GM21619 (cell line): ENCODE results near the gene C14orf132.

Experiments used
- ATAC-seq: cut with Tn5 transposase; IDR thresholded peaks from one replicate; pipeline ENCODE4 v1.9.1; 2021; ENCODE audit not compliant: unreplicated experiment

C14orf132 gene

DNA sequence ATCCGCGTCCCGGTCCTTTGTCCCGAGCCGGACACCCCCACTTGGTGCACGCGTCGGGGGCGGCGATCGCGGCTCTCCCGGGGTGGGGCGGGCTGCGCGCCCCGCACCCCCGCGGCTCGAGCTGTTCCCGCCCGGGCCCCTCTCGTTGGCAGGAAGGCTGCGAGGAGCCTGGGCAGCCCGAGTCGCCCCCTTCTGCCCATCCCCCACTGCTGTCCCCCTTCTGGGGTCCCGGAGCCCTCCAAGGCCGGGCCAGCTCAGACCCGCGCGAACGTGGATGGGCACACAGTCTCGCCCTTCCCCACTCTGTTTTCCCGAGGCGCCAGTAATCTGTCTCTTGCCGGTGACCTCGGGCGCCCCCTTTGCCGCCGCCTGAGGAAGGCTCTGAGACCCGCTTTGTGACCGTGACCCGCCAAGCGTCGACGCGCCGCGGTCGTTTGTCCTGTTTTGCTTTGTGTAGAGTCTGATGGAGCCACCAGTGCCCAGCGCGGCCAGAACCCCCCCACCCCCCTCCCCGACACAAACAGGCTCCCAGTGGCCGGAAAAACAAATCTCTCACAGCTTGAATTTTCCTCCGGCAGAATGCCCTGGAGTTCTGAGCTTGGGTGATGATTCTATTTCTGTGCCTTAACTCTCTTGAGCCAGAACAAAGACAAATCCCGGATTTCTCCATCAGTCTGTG is 610 bp downstream of the C14orf132 start:
- no peak for ATAC-seq

DNA sequence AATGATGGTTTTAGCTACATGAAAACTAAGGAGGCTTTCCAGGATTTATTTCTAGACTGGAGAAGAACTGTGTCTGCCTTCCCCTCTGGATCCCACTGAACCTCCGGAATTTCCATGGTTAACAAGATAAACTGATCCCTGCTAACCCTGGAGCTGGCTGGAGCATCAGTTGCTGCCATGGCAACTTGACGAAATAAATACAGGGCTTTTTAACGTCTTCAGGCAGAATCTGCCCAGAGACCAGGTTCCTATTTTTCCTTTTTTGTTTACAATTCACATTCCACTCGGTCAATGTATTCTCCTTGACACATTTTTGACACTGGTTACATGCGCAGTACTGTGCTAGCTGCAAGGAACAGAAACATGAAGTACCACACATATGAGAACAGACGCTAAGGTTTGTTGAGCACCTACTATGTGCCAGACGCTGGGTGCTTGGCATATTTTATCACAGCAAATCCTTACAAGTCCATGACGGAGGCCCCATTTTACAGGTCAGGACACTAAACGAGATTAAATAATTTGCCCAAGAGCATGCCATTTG is 1.7 kb downstream of the C14orf132 start:
- no peak for ATAC-seq

DNA sequence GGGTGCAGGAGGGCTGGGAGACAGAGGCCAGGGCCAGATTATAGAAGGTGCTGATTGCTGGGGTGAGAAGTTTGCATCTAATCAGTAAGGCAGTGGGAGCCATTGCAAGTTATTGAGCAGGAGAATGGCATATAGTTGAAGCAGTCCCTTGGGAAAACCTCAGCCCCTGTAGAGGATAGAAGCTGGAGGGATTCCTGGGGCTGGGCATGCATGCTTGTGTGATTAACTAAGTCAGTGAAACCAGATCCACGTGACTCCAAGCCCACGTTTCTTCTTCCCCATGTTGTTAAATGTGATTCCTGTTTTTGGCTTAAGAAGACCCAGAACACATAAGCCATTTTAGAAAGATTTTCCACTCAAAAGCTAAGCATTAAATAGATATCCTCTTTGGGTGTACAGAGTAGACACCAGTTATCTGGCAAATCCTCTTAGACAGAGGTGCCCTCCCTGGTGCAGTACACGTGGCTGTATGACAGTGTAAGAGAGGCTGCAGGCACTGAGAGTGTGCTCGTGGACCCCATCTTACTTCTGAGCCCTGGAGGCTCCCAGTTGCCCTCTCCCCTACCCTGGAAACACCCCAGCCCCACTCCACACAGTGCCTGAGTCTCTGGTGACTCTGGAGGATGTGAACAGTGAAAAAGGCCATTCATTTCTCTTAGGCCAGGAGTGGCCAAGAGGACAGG is 3.2 kb downstream of the C14orf132 start:
- no peak for ATAC-seq

DNA sequence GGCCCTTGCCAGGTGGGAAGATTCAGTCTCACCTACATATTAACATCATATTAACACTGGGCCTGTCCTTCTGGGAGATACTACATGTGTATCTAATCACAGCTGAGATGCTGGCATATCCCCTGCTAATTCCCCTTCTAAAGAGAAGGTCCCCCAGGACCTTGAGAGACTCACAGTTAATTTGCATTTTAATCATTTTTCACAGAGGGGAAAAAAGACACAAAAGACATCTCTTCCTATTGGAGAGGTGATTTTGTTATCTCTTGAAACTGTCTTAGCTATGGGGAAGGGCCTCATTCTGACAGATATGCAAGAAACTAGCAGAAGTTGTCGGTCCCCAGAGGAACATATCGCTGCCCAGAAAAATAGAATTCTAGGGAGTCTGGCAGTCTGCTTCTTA is 7.5 kb downstream of the C14orf132 start:
- ATAC-seq, result no peak

DNA sequence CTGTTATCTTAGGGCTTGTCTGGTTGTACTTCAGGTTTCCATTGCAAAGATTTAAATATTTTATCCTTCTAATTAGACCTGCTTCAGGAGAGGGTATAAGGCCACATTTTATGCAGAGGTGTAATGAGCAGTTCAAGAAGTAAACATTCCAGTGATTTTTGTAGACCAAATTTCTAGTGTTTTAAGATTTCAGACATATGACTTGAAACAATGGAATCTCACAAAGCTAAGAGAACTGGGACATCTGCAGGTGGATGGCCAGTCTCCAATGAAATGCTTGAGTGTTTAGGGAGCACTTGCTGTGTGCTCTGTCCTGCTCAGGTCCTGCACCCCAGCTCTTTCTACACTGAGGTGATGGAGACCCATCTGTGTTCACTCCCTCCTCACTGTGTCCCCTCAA is 7.9 kb downstream of the C14orf132 start:
- no peak for ATAC-seq

DNA sequence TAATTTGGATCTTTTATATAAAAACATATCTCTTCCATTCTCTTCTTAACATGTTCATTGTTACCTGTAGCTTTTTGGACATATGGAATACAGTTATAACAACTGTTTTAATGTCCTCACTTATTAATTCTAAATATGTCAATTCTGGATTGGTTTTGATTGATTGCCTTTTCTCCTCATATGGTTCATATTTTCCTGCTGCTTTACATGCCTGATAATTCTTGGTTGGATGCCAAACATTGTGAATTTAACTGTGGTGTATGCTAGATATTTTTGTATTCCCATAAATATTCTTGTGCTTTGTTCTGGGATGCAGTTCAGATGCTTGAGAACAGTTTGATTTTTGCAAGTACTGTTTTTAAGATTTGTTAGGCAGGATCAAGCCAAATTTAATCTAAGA is 10.8 kb downstream of the C14orf132 start:
- ATAC-seq, result no peak

DNA sequence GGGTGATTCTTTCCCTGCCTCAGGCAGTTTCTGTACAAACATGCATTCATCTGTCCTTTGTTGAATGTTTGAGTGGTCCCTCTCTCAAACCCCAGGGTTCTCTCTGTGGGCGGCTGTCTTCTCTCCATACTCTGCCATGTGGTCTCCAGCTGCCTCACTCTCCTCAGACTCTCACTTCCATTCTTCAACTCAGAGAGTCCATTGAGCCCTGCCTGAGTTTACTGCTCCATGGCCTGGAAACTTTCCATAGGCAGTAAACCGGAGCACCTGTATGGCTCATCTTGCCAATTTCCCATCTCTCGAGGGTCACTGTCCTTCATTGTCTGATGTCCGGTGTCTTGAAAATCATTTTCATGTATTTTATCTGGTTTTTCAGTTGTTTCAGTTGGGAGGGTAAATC is 11.3 kb downstream of the C14orf132 start:
- ATAC-seq, result no peak

DNA sequence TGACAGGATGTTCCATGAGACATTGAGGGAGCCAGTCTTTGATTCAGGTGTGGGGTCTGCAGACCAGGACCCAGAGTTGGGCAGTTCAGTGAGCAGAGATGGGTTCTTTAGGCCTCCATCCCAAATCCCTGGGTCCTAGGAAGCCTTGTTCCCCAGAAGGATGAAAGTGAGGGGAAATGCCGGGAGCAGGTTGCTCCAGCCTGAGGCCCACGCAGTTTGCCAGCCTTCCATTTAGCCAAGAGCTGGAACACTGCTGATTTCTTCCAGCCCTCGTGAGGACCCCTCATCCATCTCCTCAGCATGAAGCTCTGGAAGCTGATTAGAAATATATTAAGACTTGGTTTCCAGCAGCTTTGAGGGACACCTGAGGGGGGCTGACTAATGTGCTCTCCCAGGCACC is 12.1 kb downstream of the C14orf132 start:
- ATAC-seq, result no peak

DNA sequence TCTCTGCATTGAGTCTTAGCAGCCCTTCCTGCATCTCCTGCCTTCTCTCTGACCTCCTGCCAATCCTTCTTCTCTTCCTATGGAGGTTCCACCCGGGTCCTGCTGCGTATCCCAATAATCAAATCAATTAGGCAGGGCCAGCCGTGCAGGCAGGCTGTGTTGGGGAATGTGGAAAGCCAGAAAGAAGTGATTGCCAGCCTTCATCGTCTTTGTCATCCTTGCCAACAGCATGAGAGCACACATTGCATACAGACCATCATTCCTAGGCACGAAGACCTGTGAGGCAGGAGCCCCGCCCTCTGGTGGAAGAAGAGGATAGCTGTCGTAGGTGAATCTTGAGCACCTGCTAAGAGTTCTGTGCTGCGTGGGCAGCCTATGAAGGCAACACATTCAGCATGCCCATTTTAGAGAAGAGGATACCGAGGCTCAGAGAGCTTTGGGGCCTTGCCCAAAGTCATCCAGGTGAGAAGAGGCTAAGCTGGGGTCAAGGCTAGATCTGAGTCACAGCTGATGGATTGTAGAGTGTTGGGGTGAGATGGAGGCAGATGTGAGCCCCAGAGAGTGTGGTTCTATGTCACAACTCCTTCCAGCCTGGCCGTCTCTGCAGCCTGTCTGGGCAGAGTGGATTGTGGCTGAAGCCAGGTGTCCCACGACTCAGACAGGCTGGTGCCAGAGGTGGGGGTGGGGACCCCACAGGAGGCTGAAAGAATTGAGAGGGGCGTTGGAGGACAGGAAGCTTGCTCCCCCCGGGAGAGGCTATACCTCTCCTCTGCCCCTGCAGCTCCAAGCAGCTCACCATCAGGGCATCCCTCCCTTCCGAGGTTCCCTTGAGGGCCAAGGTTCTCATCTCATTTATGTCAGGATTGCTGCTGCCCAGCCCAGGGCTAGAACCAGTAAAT is 12.7 kb downstream of the C14orf132 start:
- no peak for ATAC-seq

DNA sequence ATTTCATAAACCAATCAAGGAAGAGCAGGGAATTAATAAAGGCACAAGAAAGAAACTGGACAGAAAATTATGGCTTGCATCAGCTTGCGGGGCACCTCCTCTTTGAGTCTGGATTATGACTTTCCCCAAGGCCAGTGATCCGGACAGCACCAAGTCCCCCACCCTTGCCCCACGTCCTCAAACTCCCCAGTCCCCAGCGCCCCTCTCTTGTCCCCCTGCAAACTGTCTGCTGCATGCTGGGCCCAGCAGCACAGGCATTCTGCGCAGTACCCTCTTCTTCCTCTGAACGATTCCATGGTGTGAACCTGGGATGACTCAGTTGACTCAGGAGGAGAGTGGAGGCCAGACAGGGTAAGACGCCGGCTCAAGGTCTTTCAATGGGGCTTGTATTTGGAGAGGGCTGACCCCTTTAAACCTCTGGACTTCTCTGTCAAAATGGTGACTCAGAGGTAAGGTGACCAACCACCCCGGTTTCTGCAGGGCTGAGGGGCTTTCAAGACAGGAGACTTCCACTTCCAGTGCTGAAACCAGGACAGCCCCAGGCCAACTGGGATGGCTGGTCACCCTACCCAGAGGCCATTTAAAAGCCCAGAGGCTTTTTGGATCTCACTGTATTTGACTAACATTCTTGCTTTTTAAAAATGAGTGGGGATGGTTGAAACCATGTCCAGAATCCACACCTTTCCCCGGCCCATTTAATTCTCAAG is 13.5 kb downstream of the C14orf132 start:
- ATAC-seq, result no peak

DNA sequence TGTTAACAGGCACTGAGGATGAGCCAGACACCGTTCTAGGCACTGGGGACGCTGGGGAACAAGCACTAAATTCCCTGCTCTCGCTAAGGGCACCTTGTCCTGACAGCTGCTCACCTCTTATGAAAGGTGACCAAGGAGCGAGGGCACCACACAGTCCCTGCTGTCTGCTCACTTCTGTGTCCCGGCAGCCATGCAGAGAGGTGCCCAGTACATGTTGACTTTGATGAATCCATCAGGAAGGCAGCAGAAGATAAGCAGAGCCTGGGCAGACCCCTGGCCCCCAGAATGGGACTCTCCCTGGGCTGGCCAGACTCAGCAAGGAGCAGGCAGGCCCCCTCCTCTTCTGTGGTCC is 14.1 kb downstream of the C14orf132 start:
- ATAC-seq, result no peak

DNA sequence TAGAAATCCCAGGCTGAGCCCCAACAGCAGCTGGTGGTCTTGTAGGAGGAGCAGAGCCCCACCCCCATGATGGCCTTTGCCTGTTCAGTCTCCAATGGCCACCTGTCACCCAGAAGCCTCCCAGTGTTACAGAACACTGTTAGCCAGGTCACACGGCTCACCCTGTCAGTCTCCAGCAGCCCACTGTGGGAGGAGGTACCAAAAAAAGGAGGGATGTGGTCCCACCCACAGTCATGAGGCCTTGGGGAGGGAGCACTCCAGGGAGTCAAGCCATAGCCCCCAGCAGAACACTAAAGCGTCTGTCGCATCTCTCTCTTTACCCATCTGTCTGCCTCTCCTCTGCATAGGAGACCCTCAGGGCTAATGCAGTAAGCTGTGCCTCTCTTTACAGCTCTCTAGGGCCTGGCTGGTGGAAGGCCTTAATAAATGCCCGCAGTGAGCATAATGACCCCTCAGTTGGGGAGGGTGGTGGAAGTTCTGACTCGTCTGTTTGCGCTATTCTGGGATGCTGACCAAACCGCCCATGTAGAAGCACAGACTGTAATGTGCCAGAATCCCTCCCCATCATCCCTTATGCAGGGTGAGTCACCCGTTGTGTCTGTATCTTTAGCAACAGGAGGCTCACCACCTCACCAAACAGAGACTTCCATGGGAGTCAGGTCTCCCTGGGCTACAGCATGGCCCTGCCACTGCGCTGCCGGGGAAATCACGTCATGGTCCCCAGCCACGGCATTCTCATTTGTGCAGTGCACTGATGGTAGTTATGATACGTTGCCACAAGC is 14.6 kb downstream of the C14orf132 start:
- ATAC-seq, result no peak

DNA sequence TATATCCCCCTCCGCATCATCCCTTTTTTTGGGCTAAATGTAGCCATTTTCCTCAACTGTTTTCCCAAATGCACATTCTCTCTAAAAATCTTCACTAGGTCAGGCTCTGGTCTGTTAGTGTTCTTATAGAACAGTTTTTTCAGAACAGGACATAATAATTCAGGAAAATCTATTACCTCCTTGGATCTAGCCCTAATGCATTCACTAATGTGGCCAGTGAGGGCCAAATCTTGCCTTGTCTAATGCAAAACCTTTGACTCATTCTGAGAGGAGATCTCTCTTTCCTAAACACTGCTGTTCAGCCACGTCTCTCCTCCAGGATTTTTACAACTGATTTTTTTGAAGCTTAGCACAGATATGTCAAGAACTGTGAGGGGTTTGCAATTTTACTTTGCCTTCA is 15.5 kb downstream of the C14orf132 start:
- no peak for ATAC-seq

DNA sequence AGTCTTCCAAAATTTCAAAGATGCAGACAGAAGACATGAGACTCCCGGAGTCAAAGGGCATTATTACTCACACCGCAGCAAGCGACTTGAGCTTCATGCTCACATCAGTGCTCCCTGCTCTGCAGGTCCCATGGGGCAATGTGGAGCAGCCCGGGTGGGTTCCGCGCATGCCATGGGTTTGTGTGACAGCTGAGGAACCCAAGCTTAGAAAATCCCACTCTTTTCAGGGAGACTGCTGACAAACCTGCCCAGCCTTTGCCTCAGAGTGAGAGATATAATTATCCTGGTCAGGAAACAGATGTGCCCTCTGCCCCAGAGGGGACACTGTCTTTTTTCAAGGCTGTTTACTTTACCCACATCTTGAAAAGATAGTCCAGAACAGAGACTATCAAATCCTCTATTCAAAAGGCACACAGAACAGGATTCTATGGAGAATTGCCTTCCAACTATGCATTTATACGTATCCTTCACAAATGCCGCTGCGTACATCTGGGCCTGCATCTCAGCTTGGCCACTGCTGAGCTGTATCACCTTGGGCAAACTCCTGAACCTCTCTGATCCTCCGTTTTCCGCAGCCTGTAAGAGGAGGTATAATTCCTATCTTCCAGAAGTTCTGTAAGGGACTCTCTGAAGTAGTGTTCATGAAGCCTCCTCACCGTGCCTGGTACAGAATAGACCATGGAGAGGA is 16.0 kb downstream of the C14orf132 start:
- ATAC-seq, result no peak

DNA sequence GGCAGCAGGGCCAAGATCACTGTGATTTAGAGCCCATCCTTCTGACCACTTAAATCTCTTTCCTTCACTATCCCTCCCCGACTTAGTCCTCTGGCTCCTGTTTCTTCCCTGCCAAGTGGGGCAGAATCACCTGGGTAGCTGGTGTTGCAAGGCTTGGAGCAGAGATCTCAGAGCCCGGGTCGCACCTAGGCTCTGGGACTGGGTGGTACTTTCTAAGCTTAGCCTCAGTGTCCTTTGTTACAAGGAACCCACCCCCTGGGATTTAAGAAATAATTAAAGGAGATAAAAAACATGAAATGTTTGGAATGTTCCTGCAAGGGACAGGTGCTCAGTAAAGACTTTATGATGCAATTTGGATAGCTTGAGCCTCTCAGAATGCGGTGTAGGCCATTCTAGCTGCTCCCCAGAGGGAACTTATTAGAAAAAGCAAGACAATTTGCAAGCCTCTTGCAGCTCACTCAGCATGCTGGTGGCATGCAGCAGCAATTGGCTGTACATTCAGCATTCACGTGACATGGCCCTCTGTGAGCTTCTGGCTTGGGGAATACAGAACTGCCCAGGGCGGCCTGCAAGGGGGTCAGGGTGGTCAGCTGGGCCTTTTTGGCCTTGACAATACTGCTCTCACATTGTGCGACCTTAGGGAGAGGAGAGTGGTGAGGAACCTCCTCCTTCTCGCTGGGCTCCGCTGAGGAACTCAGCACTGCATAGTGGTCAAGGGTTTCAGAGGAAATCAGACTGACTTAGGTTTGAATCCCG is 16.8 kb downstream of the C14orf132 start:
- no peak for ATAC-seq

DNA sequence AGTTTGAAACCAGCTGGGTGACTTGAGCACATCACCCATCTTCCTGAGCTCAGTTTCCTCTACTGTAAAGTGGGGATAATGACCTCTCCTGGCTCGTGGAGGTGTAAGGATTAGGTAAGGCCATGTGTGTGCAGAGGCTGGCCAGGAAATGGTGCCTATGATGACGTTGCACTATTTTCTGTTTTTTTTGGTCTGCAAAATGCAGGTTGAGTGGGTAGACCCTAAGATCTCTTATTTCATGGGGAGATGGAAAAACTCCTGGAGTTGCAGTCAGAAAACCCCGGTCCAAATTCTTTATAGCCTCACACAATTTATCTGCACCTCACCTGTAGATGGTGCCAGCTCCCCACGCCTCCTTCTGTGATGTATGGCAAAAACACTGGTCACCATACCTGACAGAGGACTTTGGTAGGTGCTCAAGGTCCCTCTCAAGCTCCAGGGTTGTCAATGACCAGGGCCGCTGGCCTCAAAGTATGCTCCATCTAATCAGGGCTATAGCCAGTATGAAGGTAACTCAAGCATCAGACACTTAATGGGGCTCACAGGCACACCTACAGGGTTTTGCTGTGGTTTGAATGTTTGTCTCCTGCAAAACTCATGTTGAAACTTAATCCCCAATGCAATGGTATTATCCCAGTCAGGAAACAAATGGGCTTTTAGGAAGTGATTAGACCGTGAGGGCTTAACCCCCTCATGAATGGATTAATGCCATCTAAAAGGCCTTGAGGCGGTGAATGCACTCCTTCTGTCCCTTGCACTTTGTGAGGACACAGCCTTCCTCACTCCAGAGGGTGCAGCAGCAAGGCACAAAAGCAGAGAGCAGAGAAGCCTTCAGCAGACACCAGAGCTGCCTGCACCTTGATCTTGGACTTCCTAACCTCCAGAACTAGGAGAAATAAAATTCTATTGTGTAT is 17.6 kb downstream of the C14orf132 start:
- ATAC-seq, result no peak

DNA sequence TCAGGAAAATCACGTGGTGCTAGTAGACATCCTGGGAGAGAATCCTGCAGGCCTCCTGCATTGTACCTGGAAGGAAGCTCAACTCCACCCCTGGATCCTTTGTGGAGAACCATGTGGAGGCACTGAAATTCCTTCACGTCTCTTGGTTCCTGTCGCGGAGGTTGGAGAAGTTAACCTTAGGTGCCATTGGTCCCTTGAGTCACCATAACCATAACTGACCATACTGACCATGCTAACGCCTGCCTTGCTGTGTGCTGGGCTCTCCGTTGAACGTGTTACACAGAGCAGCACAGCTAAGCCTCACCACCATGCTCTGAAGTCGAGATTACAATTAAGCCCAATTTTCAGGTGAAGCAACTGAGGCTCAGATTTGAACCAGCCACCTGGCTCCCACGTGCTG is 18.6 kb downstream of the C14orf132 start:
- ATAC-seq, result no peak
